Measurements from ENCODE around the gene TNNT2.

TNNT2 gene

GRCh38 chr1:201393076-201393475 is 15.6 kb upstream of the TNNT2 start:
- in situ Hi-C loops (cut with HindIII; ENCODE audit: low sequenced_read_pairs) = no loop called here
- no peak for DNase-seq (ENCODE audit: low read depth, low spot score)
- TF ChIP-seq CTCF (IDR thresholded peaks at IDR 0.05; ENCODE audit: low read depth, low read length) = no peak
- H3K4me3 ChIP-seq (ENCODE audit: low read depth, low read length) = no peak overlapping the region

GRCh38 chr1:201391651-201392511 is 14.4 kb upstream of the TNNT2 start:
- in situ Hi-C loops (cut with HindIII; ENCODE audit: low sequenced_read_pairs) = no loop called here
- H3K4me3 ChIP-seq (ENCODE audit: low read depth, low read length) = no peak overlapping the region
- DNase-seq (ENCODE audit: low read depth, low spot score) = no peak
- TF ChIP-seq CTCF (IDR thresholded peaks at IDR 0.05; ENCODE audit: low read depth, low read length) = no peak

GRCh38 chr1:201391225-201391624 is 13.7 kb upstream of the TNNT2 start:
- TF ChIP-seq CTCF (IDR thresholded peaks at IDR 0.05; ENCODE audit: low read depth, low read length) = no peak
- in situ Hi-C loops (cut with HindIII; ENCODE audit: low sequenced_read_pairs) = no loop called here
- no peak for DNase-seq (ENCODE audit: low read depth, low spot score)
- H3K4me3 ChIP-seq (ENCODE audit: low read depth, low read length) = no peak overlapping the region

GRCh38 chr1:201389051-201389450 is 11.6 kb upstream of the TNNT2 start:
- TF ChIP-seq CTCF (IDR thresholded peaks at IDR 0.05; ENCODE audit: low read depth, low read length) = no peak
- no peak overlapping the region for H3K4me3 ChIP-seq (ENCODE audit: low read depth, low read length)
- in situ Hi-C loops (cut with HindIII; ENCODE audit: low sequenced_read_pairs) = no loop called here
- DNase-seq (ENCODE audit: low read depth, low spot score) = no peak

GRCh38 chr1:201386208-201386607 is 8.7 kb upstream of the TNNT2 start:
- no peak for DNase-seq (ENCODE audit: low read depth, low spot score)
- in situ Hi-C loops (cut with HindIII; ENCODE audit: low sequenced_read_pairs) = no loop called here
- TF ChIP-seq CTCF (IDR thresholded peaks at IDR 0.05; ENCODE audit: low read depth, low read length) = no peak
- H3K4me3 ChIP-seq (ENCODE audit: low read depth, low read length) = no peak overlapping the region

GRCh38 chr1:201385299-201385891 is 7.9 kb upstream of the TNNT2 start:
- DNase-seq (ENCODE audit: low read depth, low spot score) = peak; percentile 27
- in situ Hi-C loops (cut with HindIII; ENCODE audit: low sequenced_read_pairs) = no loop called here
- H3K4me3 ChIP-seq (ENCODE audit: low read depth, low read length) = no peak overlapping the region
- peak; percentile 96 for TF ChIP-seq CTCF (IDR thresholded peaks at IDR 0.05; ENCODE audit: low read depth, low read length)

Measured in astrocyte of the spinal cord (primary cell).